ENCODE measurements around the gene CADPS2. TPM values are rescaled to one million over a fixed set of nuclear protein-coding genes. Genes with fewer than 3 reads are reported as not detected.

The CADPS2 gene
- total and polyA plus RNA-seq, 2 donors (not counting 1 experiment from before 2014, with no cell fraction given) = not detected

- Histone ChIP-seq H4K20me1 (ENCODE audit: control insufficient read depth, insufficient read depth, low read length, poor library complexity, severe bottlenecking) (no peaks in the 10 kb centered on the region), H3K4me1 (ENCODE audit: control insufficient read depth in 2 of 2, insufficient read depth in 2 of 2, low read length in 2 of 2) (no peaks in the 10 kb centered on the region), H3K36me3 (replicated peaks in 1 of 2; ENCODE audit: control extremely low read depth in 1 of 2, control insufficient read depth in 1 of 2, extremely low read depth in 1 of 2, insufficient read depth in 2 of 2, low read length in 1 of 2) (no peaks in the 10 kb centered on the region), H3K27ac (ENCODE audit: low read length in 2 of 2) (no peak overlapping the region), H3K9me3 (ENCODE audit: control extremely low read depth in 1 of 3, control insufficient read depth in 2 of 3, insufficient read depth in 1 of 3, low read length in 2 of 3) (no peaks in the 10 kb centered on the region), H3K79me2 (ENCODE audit: control insufficient read depth, insufficient read depth, low read length) (no peaks in the 10 kb centered on the region), H3K4me3 (ENCODE audit: control extremely low read depth in 1 of 5, extremely low read depth in 1 of 5, insufficient read depth in 1 of 5, low read depth in 2 of 5, low read length in 4 of 5) (no peak overlapping the region), H2AFZ (ENCODE audit: insufficient read depth, low read depth, low read length, poor library complexity, severe bottlenecking) (no peak overlapping the region), H3K27me3 (replicated peaks in 1 of 4; ENCODE audit: control extremely low read depth in 1 of 4, control insufficient read depth in 3 of 4, insufficient read depth in 4 of 4, low read length in 3 of 4) (no peaks in the 10 kb centered on the region), H3K4me2 (replicated peaks; ENCODE audit: low read depth, low read length, poor library complexity, severe bottlenecking) (no peak overlapping the region), H3K9ac (ENCODE audit: low read length) (no peak overlapping the region)
- ChIA-PET CTCF (no interaction called here), POLR2A (no interaction called here)
- no CpG with 5 or more reads among the region's 1 CpG for WGBS (ENCODE audit: insufficient coverage)
- Mint-ChIP-seq H3K27me3 (no peaks in the 10 kb centered on the region), H3K27ac (no peak overlapping the region), H3K9me3 (ENCODE audit: insufficient read depth) (no peaks in the 10 kb centered on the region), H3K4me3 (no peak overlapping the region), H3K4me1 (no peaks in the 10 kb centered on the region)
- TF ChIP-seq EZH2 (IDR thresholded peaks at IDR 0.05; ENCODE audit: borderline replicate concordance, insufficient read depth, low read depth, low read length, poor library complexity, severe bottlenecking) = no peak
- no peak for TF ChIP-seq CTCF (IDR thresholded peaks at IDR 0.05)
- intact Hi-C loops (cut with micrococcal nuclease) = no loop called here
- ATAC-seq (ENCODE audit: low read depth) = no peak
- DNase-seq = no peak
Observed at GRCh38 chr7:122415510-122415909, 470.8 kb downstream of the CADPS2 start.

DNA sequence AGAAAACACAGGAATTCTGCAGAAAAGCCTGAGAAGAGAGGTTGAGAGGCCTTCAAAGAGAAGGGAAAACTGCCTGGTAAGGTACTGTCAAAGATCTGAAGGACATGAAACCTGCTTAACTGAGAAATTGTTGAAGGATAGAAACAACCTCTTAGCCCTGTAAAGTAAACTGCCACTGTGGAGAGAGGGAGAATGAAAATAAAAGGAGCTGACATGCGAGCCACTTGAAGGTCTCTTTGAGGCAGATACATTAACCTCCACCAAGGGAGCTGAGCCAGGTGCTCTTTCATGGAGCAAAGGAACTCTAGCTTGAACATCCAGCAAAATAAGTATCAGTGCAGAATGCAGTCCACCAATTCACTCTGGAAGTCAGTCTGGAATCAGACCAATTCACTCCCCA, 472.9 kb downstream of the CADPS2 start:
- Histone ChIP-seq H3K27me3 (replicated peaks in 1 of 4; ENCODE audit: control extremely low read depth in 1 of 4, control insufficient read depth in 3 of 4, insufficient read depth in 4 of 4, low read length in 3 of 4) (no peaks in the 10 kb centered on the region), H3K4me2 (replicated peaks; ENCODE audit: low read depth, low read length, poor library complexity, severe bottlenecking) (no peak overlapping the region), H3K4me1 (ENCODE audit: control insufficient read depth in 2 of 2, insufficient read depth in 2 of 2, low read length in 2 of 2) (no peaks in the 10 kb centered on the region), H3K27ac (ENCODE audit: low read length in 2 of 2) (no peak overlapping the region), H3K9me3 (ENCODE audit: control extremely low read depth in 1 of 3, control insufficient read depth in 2 of 3, insufficient read depth in 1 of 3, low read length in 2 of 3) (no peaks in the 10 kb centered on the region), H2AFZ (ENCODE audit: insufficient read depth, low read depth, low read length, poor library complexity, severe bottlenecking) (no peak overlapping the region), H3K9ac (ENCODE audit: low read length) (no peak overlapping the region), H3K79me2 (ENCODE audit: control insufficient read depth, insufficient read depth, low read length) (no peaks in the 10 kb centered on the region), H3K4me3 (ENCODE audit: control extremely low read depth in 1 of 5, extremely low read depth in 1 of 5, insufficient read depth in 1 of 5, low read depth in 2 of 5, low read length in 4 of 5) (no peak overlapping the region), H3K36me3 (replicated peaks in 1 of 2; ENCODE audit: control extremely low read depth in 1 of 2, control insufficient read depth in 1 of 2, extremely low read depth in 1 of 2, insufficient read depth in 2 of 2, low read length in 1 of 2) (no peaks in the 10 kb centered on the region), H4K20me1 (ENCODE audit: control insufficient read depth, insufficient read depth, low read length, poor library complexity, severe bottlenecking) (no peaks in the 10 kb centered on the region)
- ChIA-PET POLR2A (no interaction called here), CTCF (no interaction called here)
- DNase-seq = no peak
- no CpG with 5 or more reads among the region's 1 CpG for WGBS (ENCODE audit: insufficient coverage)
- Mint-ChIP-seq H3K4me3 (no peak overlapping the region), H3K27ac (no peak overlapping the region), H3K9me3 (ENCODE audit: insufficient read depth) (no peaks in the 10 kb centered on the region), H3K4me1 (no peaks in the 10 kb centered on the region), H3K27me3 (no peaks in the 10 kb centered on the region)
- ATAC-seq (ENCODE audit: low read depth) = no peak
- intact Hi-C loops (cut with micrococcal nuclease) = no loop called here
- no peak for TF ChIP-seq CTCF (IDR thresholded peaks at IDR 0.05)
- no peak for TF ChIP-seq EZH2 (IDR thresholded peaks at IDR 0.05; ENCODE audit: borderline replicate concordance, insufficient read depth, low read depth, low read length, poor library complexity, severe bottlenecking)
